Astrocyte (in vitro differentiated cells and primary cell): Measurements from ENCODE around the gene P4HA2.

ENCODE experiments used
- EZH2 ChIP-seq: IDR thresholded peaks from 2 replicates; pipeline ENCODE4 v1.6.1; 2012; ENCODE audit warnings: mild to moderate bottlenecking, low read length, inconsistent platforms; ENCODE audit not compliant: insufficient read depth
- TF ChIP-seq, protein P1 (sequence below): IDR thresholded peaks from 2 replicates; pipeline ENCODE4 v1.5.1; 2011; ENCODE audit warnings: low read depth, mild to moderate bottlenecking, inconsistent platforms, low read length, moderate library complexity; ENCODE audit not compliant: insufficient read depth

DNA sequence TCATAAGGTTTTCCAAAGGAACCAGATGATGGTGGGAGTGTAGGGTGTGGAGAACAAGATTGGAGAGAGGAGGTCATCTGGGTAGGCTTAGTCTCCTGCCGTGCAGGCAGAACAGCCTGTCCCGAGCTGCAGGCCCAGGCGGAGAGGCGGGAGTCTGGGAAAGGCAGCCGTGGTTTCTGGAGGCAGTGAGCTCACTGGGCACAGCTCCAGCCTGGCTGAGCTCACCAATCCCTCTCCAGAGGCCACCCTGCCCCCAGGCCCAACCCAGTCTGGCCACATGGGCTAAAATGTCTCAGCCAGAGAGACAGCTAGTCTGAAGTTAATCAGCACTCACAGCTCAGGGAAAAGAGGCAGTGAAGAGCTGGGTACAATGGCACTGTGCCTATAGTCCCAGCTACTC is 12.3 kb downstream of the P4HA2 start:
- TF ChIP-seq, protein P1, sequence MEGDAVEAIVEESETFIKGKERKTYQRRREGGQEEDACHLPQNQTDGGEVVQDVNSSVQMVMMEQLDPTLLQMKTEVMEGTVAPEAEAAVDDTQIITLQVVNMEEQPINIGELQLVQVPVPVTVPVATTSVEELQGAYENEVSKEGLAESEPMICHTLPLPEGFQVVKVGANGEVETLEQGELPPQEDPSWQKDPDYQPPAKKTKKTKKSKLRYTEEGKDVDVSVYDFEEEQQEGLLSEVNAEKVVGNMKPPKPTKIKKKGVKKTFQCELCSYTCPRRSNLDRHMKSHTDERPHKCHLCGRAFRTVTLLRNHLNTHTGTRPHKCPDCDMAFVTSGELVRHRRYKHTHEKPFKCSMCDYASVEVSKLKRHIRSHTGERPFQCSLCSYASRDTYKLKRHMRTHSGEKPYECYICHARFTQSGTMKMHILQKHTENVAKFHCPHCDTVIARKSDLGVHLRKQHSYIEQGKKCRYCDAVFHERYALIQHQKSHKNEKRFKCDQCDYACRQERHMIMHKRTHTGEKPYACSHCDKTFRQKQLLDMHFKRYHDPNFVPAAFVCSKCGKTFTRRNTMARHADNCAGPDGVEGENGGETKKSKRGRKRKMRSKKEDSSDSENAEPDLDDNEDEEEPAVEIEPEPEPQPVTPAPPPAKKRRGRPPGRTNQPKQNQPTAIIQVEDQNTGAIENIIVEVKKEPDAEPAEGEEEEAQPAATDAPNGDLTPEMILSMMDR, result no peak
- no peak for TF ChIP-seq EZH2
